HepG2 (cell line): ENCODE measurements around the gene CES1. TPM values are rescaled to one million over a fixed set of nuclear protein-coding genes. Genes with fewer than 3 reads are reported as not detected.

ENCODE experiments used
- ATAC-seq: fragments of 200-7000 bp; cut with Tn5 transposase; 3 replicates; pipeline ENCODE4 v1.9.1; 2020; ENCODE audit warnings: mild to moderate bottlenecking, moderate library complexity
- BruUV-seq: library from RNA; stranded (reverse); fragments of 400-500 nt; replicated peaks from 2 replicates; lab custom pipeline; 2021; lab: Mats Ljungman, UMichigan
- CTCF ChIA-PET: fragments of 300-600 bp; formaldehyde crosslinking; extraction: SDS; loops from one replicate; lab custom pipeline; 2021; ENCODE audit warnings: low total read pairs, inconsistent platforms, low intra/inter-chr PET ratio; lab: Yijun Ruan, JAX
- POLR2A ChIA-PET: fragments of 350-600 bp; sonication (Branson Sonifier 250); formaldehyde crosslinking; loops from one replicate; lab custom pipeline; 2020; ENCODE audit warnings: antibody characterized with exemption, inconsistent platforms; lab: Yijun Ruan, JAX
- DNase-seq: peaks from one replicate; pipeline ENCODE4 v3.0.0-alpha.2; 2015; ENCODE audit warnings: low spot score
- FAIRE-seq: peaks from 3 replicates; lab custom pipeline; 2011; peaks lifted over from hg19 to GRCh38; lab: Jason Lieb, UNC
- H2AFZ ChIP-seq: one replicate; pipeline ENCODE4 v1.6.1; 2011; ENCODE audit warnings: low read length, inconsistent platforms
- H3K27ac ChIP-seq: fragments of 300-600 bp; 3 replicates; pipeline ENCODE4 v1.8.0; 2011; ENCODE audit warnings: mixed run types, mild to moderate bottlenecking, mixed read lengths, low read length, inconsistent platforms; ENCODE audit not compliant: insufficient read depth; ENCODE audit errors: extremely low read length
- H3K27me3 ChIP-seq, 2 experiments: fragments of 200-600 bp in 1 of 2; 2 replicates in 1 of 2; 3 replicates in 1 of 2; pipeline versions ENCODE4 v1.6.0 to v1.8.0; 2011; ENCODE audit warnings: low read length in 2 of 2, mild to moderate bottlenecking in 2 of 2, moderate library complexity in 2 of 2, inconsistent platforms in 1 of 2; ENCODE audit not compliant: insufficient read depth in 2 of 2, control insufficient read depth in 1 of 2
- H3K36me3 ChIP-seq, 2 experiments: fragments of 200-600 bp in 1 of 2; replicated peaks in 1 of 2; 2 replicates in 1 of 2; 3 replicates in 1 of 2; pipeline versions ENCODE4 v1.5.1 to v1.8.0; 2011; ENCODE audit warnings: low read length in 2 of 2, inconsistent platforms in 1 of 2; ENCODE audit not compliant: insufficient read depth in 2 of 2, control insufficient read depth in 1 of 2
- H3K4me1 ChIP-seq: 2 replicates; pipeline ENCODE4 v1.5.1; 2012; ENCODE audit warnings: low read length, inconsistent platforms; ENCODE audit not compliant: insufficient read depth
- H3K4me2 ChIP-seq: 2 replicates; pipeline ENCODE4 v1.6.0; 2011; ENCODE audit warnings: low read depth, low read length, inconsistent platforms
- H3K4me3 ChIP-seq, 3 experiments: fragments of 200-600 bp in 1 of 3; sonication (generic), shearing (Covaris generic) in 1 of 3; replicated peaks in 1 of 3; 2 replicates each; pipeline ENCODE4 v1.5.1; 2011 to 2016; ENCODE audit warnings: low read length in 3 of 3, inconsistent platforms in 2 of 3, low read depth in 2 of 3, mild to moderate bottlenecking in 2 of 3, control low read depth in 1 of 3, mixed read lengths in 1 of 3; ENCODE audit not compliant: insufficient read depth in 1 of 3
- H3K79me2 ChIP-seq: one replicate; pipeline ENCODE4 v1.6.1; 2011; ENCODE audit warnings: low read length, inconsistent platforms; ENCODE audit not compliant: insufficient read depth
- H3K9ac ChIP-seq: 2 replicates; pipeline ENCODE4 v1.6.0; 2011; ENCODE audit warnings: mild to moderate bottlenecking, low read depth, low read length, inconsistent platforms; ENCODE audit not compliant: insufficient read depth
- H3K9me3 ChIP-seq: 2 replicates; pipeline ENCODE4 v1.5.1; 2012; ENCODE audit warnings: mild to moderate bottlenecking, low read length
- H4K20me1 ChIP-seq: 2 replicates; pipeline ENCODE4 v1.6.0; 2011; ENCODE audit warnings: inconsistent platforms, mild to moderate bottlenecking, low read length, moderate library complexity; ENCODE audit not compliant: insufficient read depth
- AGO1 ChIP-seq: fragments of 200-400 bp; formaldehyde crosslinking; IDR thresholded peaks from 2 replicates; pipeline ENCODE4 v1.6.1; 2017; ENCODE audit warnings: mild to moderate bottlenecking, low read depth, low read length, moderate library complexity; ENCODE audit not compliant: poor library complexity, severe bottlenecking
- MTF2 ChIP-seq: sonication (generic); formaldehyde crosslinking; IDR thresholded peaks from 2 replicates; pipeline ENCODE4 v1.5.0; 2020; ENCODE audit warnings: missing genetic modification reagents, borderline replicate concordance
- NFYC ChIP-seq: IDR thresholded peaks from 2 replicates; pipeline ENCODE4 v1.6.1; 2016; ENCODE audit warnings: missing genetic modification reagents, missing compliant biosample characterization
- NKX3-1 ChIP-seq: sonication (generic); formaldehyde crosslinking; IDR thresholded peaks from 2 replicates; pipeline ENCODE4 v1.5.0; 2020; ENCODE audit warnings: missing genetic modification reagents
- NR2C2 ChIP-seq: sonication (generic); formaldehyde crosslinking; IDR thresholded peaks from 2 replicates; pipeline ENCODE4 v1.4.0; 2020; ENCODE audit warnings: missing genetic modification reagents, mild to moderate bottlenecking, moderate library complexity, borderline replicate concordance
- RCOR2 ChIP-seq: IDR thresholded peaks from 2 replicates; pipeline ENCODE4 v1.6.1; 2016; ENCODE audit warnings: missing biosample characterization, missing genetic modification reagents
- TGIF2 ChIP-seq: IDR thresholded peaks from 2 replicates; pipeline ENCODE4 v1.6.1; 2016; ENCODE audit warnings: control low read depth, missing compliant biosample characterization
- ZFP62 ChIP-seq: sonication (generic); formaldehyde crosslinking; IDR thresholded peaks from 2 replicates; pipeline ENCODE4 v1.4.0; 2020; ENCODE audit warnings: missing genetic modification reagents
- ZNF24 ChIP-seq: fragments of 450-650 bp; IDR thresholded peaks from 2 replicates; pipeline ENCODE4 v1.6.1; 2017; ENCODE audit warnings: antibody characterized with exemption, mild to moderate bottlenecking
- ZNF260 ChIP-seq: sonication (generic); formaldehyde crosslinking; IDR thresholded peaks from 2 replicates; pipeline ENCODE4 v1.4.0; 2020; ENCODE audit warnings: missing genetic modification reagents, low read depth, mild to moderate bottlenecking, borderline replicate concordance
- ZNF543 ChIP-seq: sonication (generic); formaldehyde crosslinking; IDR thresholded peaks from 2 replicates; pipeline ENCODE4 v1.4.0; 2020; ENCODE audit warnings: mild to moderate bottlenecking, missing genetic modification reagents
- ZNF549 ChIP-seq: sonication (generic); formaldehyde crosslinking; IDR thresholded peaks from 2 replicates; pipeline ENCODE4 v1.5.0; 2020; ENCODE audit warnings: missing genetic modification reagents
- ZNF615 ChIP-seq: sonication (generic); formaldehyde crosslinking; IDR thresholded peaks from 2 replicates; pipeline ENCODE4 v1.5.0; 2020; ENCODE audit warnings: mild to moderate bottlenecking, missing genetic modification reagents, borderline replicate concordance
- ZNF670 ChIP-seq: sonication (generic); formaldehyde crosslinking; IDR thresholded peaks from 2 replicates; pipeline ENCODE4 v1.8.0; 2022; ENCODE audit warnings: mild to moderate bottlenecking, missing genetic modification reagents, borderline replicate concordance
- ZNF713 ChIP-seq: sonication (generic); formaldehyde crosslinking; IDR thresholded peaks from 2 replicates; pipeline ENCODE4 v1.4.0; 2020; ENCODE audit warnings: mild to moderate bottlenecking, missing genetic modification reagents
- WGBS: methylation state at CpG from one replicate; pipeline ENCODE4 v1.1.6; 2017; ENCODE audit warnings: low lambda C conversion rate; 5-methylcytosine and 5-hydroxymethylcytosine counted together
- in situ Hi-C: cut with HindIII; loops from 2 replicates; pipeline ENCODE4 v1.10.0; 2017; ENCODE audit warnings: low pct_unique_long_range_greater_than_20kb; ENCODE audit not compliant: extremely low pct_ligation_motif_present
- intact Hi-C: fragments of 100-400 bp; cut with micrococcal nuclease; formaldehyde crosslinking; loops from one replicate; pipeline ENCODE4 v1.10.0; 2022; ENCODE audit not compliant: unreplicated experiment
- polyA plus RNA-seq, 8 experiments: library from polyadenylated mRNA; depleted of rRNA in 3 of 8; stranded (reverse) in 7 of 8; unstranded in 1 of 8; fragments of >200 nt; fragmentation: Illumina TruSeq in 4 of 8; extraction: Trizol in 4 of 8; gene quantifications; 2 replicates each; pipeline versions ENCODE4 v1.2.1 to v1.2.3, GENCODE V29; 2011 to 2016; ENCODE audit warnings: low read depth in 4 of 8, missing spikeins in 1 of 8, mixed read lengths in 1 of 8; ENCODE audit not compliant: insufficient read depth in 1 of 8
- total RNA-seq, 5 experiments: library from RNA; depleted of rRNA; stranded (reverse); fragments of >200 nt; fragmentation: Illumina TruSeq; extraction: Trizol; gene quantifications; 2 replicates each; pipeline ENCODE4 v1.2.3, GENCODE V29; 2016; ENCODE audit warnings: low read depth in 1 of 5
- TF ChIP-seq, protein P1 (sequence below): sonication (generic); formaldehyde crosslinking; IDR thresholded peaks from 2 replicates; pipeline ENCODE4 v1.4.0; 2020; ENCODE audit warnings: missing genetic modification reagents; ENCODE audit errors: not compliant biosample characterization
- TF ChIP-seq, protein P2 (sequence below): sonication (generic); formaldehyde crosslinking; IDR thresholded peaks from 2 replicates; pipeline ENCODE4 v1.8.0; 2022; ENCODE audit warnings: mild to moderate bottlenecking, missing genetic modification reagents, moderate library complexity

CES1 gene
- total and polyA plus RNA-seq, 2 of the 13 experiments (the other 11 are each of a cell fraction or from before 2014, with no cell fraction given): 136 to 198 TPM

DNA sequence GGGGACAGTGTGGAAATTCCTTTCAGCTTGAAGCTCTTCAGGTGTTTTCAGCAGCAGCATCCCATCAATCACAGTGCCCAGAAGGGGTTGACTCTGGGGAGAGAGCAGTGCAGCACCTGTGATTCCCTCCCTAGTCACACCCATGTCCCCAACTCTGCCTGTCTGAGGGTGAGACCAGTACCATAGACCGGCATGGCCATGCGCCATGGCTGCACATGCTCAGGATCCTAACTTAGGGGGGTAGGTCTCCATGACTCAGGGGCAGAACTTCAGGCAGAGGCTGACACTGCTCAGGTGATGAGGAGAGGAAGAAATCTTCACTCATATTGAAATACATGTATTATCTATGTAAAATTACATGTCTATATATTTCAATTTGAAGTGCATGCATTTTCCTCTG is 19.9 kb downstream of the CES1 start:
- no peaks in the 10 kb centered on the region for H3K9me3 ChIP-seq
- intact Hi-C loops (no loop called here), in situ Hi-C loops (no loop called here)
- H3K27me3 ChIP-seq: no peaks in the 10 kb centered on the region
- FAIRE-seq: no peak
- no peak overlapping the region for H3K9ac ChIP-seq
- no peaks in the 10 kb centered on the region for H3K79me2 ChIP-seq
- H3K4me3 ChIP-seq: no peak overlapping the region
- no peak overlapping the region for H3K27ac ChIP-seq
- BruUV-seq: no TSS peak
- no peak for ATAC-seq
- DNase-seq: no peak
- H2AFZ ChIP-seq: no peak overlapping the region
- no peak overlapping the region for H3K4me2 ChIP-seq
- ChIA-PET POLR2A (no interaction called here), CTCF (no interaction called here)
- WGBS: 50% methylated on average over 2 of the region's 2 CpGs
- no peaks in the 10 kb centered on the region for H3K4me1 ChIP-seq
- no peak for TF ChIP-seq ZNF260 (CRISPR knock-in tag)
- TF ChIP-seq NR2C2 (CRISPR knock-in tag): no peak
- no peak for TF ChIP-seq RCOR2 (CRISPR knock-in tag)
- no peak for TF ChIP-seq NKX3-1 (CRISPR knock-in tag)
- TF ChIP-seq ZNF615 (CRISPR knock-in tag): no peak
- no peak for TF ChIP-seq NFYC (CRISPR knock-in tag)
- TF ChIP-seq ZNF713: no peak
- no peak for TF ChIP-seq ZNF543 (CRISPR knock-in tag)
- no peak for TF ChIP-seq AGO1
- TF ChIP-seq, protein P1, sequence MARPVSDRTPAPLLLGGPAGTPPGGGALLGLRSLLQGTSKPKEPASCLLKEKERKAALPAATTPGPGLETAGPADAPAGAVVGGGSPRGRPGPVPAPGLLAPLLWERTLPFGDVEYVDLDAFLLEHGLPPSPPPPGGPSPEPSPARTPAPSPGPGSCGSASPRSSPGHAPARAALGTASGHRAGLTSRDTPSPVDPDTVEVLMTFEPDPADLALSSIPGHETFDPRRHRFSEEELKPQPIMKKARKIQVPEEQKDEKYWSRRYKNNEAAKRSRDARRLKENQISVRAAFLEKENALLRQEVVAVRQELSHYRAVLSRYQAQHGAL (CRISPR knock-in tag): no peak
- TF ChIP-seq ZNF24: no peak
- TF ChIP-seq, protein P2, sequence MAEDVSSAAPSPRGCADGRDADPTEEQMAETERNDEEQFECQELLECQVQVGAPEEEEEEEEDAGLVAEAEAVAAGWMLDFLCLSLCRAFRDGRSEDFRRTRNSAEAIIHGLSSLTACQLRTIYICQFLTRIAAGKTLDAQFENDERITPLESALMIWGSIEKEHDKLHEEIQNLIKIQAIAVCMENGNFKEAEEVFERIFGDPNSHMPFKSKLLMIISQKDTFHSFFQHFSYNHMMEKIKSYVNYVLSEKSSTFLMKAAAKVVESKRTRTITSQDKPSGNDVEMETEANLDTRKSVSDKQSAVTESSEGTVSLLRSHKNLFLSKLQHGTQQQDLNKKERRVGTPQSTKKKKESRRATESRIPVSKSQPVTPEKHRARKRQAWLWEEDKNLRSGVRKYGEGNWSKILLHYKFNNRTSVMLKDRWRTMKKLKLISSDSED (CRISPR knock-in tag): no peak
- no peak for TF ChIP-seq ZFP62 (CRISPR knock-in tag)
- no peak for TF ChIP-seq ZNF670 (CRISPR knock-in tag)
- no peak for TF ChIP-seq ZNF549 (CRISPR knock-in tag)
- no peak for TF ChIP-seq MTF2 (CRISPR knock-in tag)
- no peak for TF ChIP-seq TGIF2 (CRISPR knock-in tag)
- H3K36me3 ChIP-seq: peaks cover 5 to 27% of the 10 kb centered on the region in 2 experiments; a peak in 4 of 5 replicates
- H4K20me1 ChIP-seq: no peaks in the 10 kb centered on the region
